RWPE1 (cell line): ENCODE measurements around the gene MYO9A.

Source experiments
- CTCF ChIA-PET: fragments of 350-600 bp; sonication (Branson Sonifier 250); formaldehyde crosslinking; extraction: SDS; loops from one replicate; lab custom pipeline; 2021; lab: Yijun Ruan, JAX
- POLR2A ChIA-PET: fragments of 400-600 bp; formaldehyde crosslinking; extraction: SDS; loops from one replicate; lab custom pipeline; 2020; ENCODE audit warnings: antibody characterized with exemption; ENCODE audit not compliant: low non-redundant PET; lab: Yijun Ruan, JAX
- DNase-seq: peaks from one replicate; pipeline ENCODE4 v3.0.0; 2012; ENCODE audit warnings: low spot score
- H3K27ac ChIP-seq: fragments of 450-650 bp; 2 replicates; pipeline ENCODE4 v1.5.1; 2017
- TF ChIP-seq, protein P1 (sequence below): fragments of 450-650 bp; conservative IDR thresholded peaks from 2 replicates; pipeline ENCODE4 v1.5.1; 2017; ENCODE audit warnings: low read depth, mild to moderate bottlenecking

The MYO9A gene

GRCh38 chr15:71925145-71925544 is 192.8 kb downstream of the MYO9A start:
- no peak for DNase-seq
- TF ChIP-seq, protein P1, sequence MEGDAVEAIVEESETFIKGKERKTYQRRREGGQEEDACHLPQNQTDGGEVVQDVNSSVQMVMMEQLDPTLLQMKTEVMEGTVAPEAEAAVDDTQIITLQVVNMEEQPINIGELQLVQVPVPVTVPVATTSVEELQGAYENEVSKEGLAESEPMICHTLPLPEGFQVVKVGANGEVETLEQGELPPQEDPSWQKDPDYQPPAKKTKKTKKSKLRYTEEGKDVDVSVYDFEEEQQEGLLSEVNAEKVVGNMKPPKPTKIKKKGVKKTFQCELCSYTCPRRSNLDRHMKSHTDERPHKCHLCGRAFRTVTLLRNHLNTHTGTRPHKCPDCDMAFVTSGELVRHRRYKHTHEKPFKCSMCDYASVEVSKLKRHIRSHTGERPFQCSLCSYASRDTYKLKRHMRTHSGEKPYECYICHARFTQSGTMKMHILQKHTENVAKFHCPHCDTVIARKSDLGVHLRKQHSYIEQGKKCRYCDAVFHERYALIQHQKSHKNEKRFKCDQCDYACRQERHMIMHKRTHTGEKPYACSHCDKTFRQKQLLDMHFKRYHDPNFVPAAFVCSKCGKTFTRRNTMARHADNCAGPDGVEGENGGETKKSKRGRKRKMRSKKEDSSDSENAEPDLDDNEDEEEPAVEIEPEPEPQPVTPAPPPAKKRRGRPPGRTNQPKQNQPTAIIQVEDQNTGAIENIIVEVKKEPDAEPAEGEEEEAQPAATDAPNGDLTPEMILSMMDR: no peak
- no peak overlapping the region for H3K27ac ChIP-seq
- CTCF ChIA-PET: no interaction called here
- POLR2A ChIA-PET: no interaction called here

GRCh38 chr15:71921191-71921590 is 196.8 kb downstream of the MYO9A start:
- peak; percentile 46 for DNase-seq
- CTCF ChIA-PET: interaction anchor here (0.6 kb wide), 1 partner anchor 34 kb away, joined by 4 read pairs; no protein-coding TSS in a partner anchor
- TF ChIP-seq, protein P1: no peak
- no peak overlapping the region for H3K27ac ChIP-seq
- POLR2A ChIA-PET: no interaction called here

GRCh38 chr15:71920573-71920972 is 197.4 kb downstream of the MYO9A start:
- TF ChIP-seq, protein P1: no peak
- no peak overlapping the region for H3K27ac ChIP-seq
- POLR2A ChIA-PET: no interaction called here
- CTCF ChIA-PET: no interaction called here
- DNase-seq: no peak

DNA sequence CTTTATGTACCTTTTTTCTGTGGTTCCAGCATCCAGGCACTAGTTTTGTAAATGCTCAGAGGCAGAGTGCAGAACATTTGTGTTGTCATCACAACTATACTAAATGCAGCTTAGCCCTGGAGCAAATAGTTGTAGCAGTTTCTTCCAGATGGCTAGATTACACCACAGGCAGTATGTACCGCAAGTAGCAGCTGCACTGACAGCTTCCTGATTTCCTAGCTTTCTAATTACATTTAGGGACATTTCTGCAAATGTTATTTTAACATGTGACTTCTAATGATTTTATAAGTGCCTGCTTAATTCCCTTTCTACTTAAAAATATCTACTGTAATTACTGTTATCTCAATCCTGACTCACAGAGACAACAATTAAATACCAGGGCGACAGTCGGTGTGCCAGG is 201.1 kb downstream of the MYO9A start:
- H3K27ac ChIP-seq: no peak overlapping the region
- TF ChIP-seq, protein P1: no peak
- POLR2A ChIA-PET: no interaction called here

GRCh38 chr15:71914092-71914491 is 203.9 kb downstream of the MYO9A start:
- no peak overlapping the region for H3K27ac ChIP-seq

More for the DNA sequence above, 201.1 kb downstream of the MYO9A start:
- CTCF ChIA-PET: no interaction called here
- no peak for DNase-seq

DNA sequence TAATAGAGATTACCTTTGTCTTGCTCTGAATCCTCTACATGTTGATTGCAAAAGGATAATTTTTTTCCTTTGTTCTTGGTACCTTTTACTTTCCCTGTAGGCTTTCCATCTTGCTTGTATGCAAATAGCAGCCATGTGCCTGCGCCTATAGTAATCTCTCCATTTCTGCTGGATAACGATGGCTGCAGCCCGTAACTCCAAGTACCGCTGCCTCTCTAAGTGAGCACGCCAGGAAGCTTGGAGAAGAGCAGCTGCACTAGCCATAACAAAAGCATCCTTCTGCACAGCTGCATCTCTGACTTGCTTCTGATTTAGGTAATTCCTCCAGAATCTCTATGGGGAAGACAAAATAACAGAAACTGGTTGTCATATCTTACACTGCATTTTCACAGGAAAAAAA is 218.3 kb downstream of the MYO9A start:
- no peak for DNase-seq
- H3K27ac ChIP-seq: no peak overlapping the region
- CTCF ChIA-PET: no interaction called here
- POLR2A ChIA-PET: no interaction called here
- TF ChIP-seq, protein P1: no peak

More at GRCh38 chr15:71914092-71914491, 203.9 kb downstream of the MYO9A start:
- POLR2A ChIA-PET: no interaction called here
- CTCF ChIA-PET: no interaction called here
- TF ChIP-seq, protein P1: no peak
- no peak for DNase-seq
